IMR-90 (cell line): Measurements from ENCODE around the gene HS3ST6.

Experiments
- CEBPB ChIP-seq: IDR thresholded peaks from 2 replicates; pipeline ENCODE4 v1.6.1; 2012; ENCODE audit warnings: low read depth, low read length, improper control_type of control experiment
- CTCF ChIP-seq: conservative IDR thresholded peaks from 2 replicates; pipeline ENCODE4 v1.5.1; 2012; ENCODE audit warnings: mild to moderate bottlenecking, low read depth, low read length, improper control_type of control experiment
- MAZ ChIP-seq: IDR thresholded peaks from 2 replicates; pipeline ENCODE4 v1.6.1; 2012; ENCODE audit warnings: low read depth, mild to moderate bottlenecking, low read length, improper control_type of control experiment, moderate library complexity, borderline replicate concordance
- POLR2A ChIP-seq: IDR thresholded peaks from 2 replicates; pipeline ENCODE4 v1.6.1; 2012; ENCODE audit warnings: mild to moderate bottlenecking, low read depth, low read length
- RAD21 ChIP-seq: IDR thresholded peaks from 2 replicates; pipeline ENCODE4 v1.6.1; 2012; ENCODE audit warnings: low read length, improper control_type of control experiment
- SMC3 ChIP-seq: fragments of 150-350 bp; IDR thresholded peaks from 2 replicates; pipeline ENCODE4 v1.6.1; 2016; ENCODE audit warnings: low read depth, mild to moderate bottlenecking, antibody characterized with exemption, low read length, moderate library complexity
- USF2 ChIP-seq: fragments of 150-350 bp; IDR thresholded peaks from 2 replicates; pipeline ENCODE4 v1.6.1; 2017; ENCODE audit warnings: mild to moderate bottlenecking, antibody characterized with exemption, low read length, low read depth

GRCh38 chr16:1942810-1943726, 24.9 kb upstream of the HS3ST6 start, which contains the start of gene MSRB1:
- no peak for TF ChIP-seq CTCF
- peak; percentile 72 for TF ChIP-seq POLR2A
- no peak for TF ChIP-seq USF2
- no peak for TF ChIP-seq SMC3
- no peak for TF ChIP-seq RAD21
- TF ChIP-seq CEBPB, result no peak
- TF ChIP-seq MAZ, result peak; percentile 70; the same call in 1 of the 2 replicates
